Measurements from ENCODE around the gene ARAF.

GRCh38 chrX:47572773-47573340 lies 11.9 kb downstream of the ARAF start:
- TF ChIP-seq, protein P1, sequence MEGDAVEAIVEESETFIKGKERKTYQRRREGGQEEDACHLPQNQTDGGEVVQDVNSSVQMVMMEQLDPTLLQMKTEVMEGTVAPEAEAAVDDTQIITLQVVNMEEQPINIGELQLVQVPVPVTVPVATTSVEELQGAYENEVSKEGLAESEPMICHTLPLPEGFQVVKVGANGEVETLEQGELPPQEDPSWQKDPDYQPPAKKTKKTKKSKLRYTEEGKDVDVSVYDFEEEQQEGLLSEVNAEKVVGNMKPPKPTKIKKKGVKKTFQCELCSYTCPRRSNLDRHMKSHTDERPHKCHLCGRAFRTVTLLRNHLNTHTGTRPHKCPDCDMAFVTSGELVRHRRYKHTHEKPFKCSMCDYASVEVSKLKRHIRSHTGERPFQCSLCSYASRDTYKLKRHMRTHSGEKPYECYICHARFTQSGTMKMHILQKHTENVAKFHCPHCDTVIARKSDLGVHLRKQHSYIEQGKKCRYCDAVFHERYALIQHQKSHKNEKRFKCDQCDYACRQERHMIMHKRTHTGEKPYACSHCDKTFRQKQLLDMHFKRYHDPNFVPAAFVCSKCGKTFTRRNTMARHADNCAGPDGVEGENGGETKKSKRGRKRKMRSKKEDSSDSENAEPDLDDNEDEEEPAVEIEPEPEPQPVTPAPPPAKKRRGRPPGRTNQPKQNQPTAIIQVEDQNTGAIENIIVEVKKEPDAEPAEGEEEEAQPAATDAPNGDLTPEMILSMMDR (conservative IDR thresholded peaks at IDR 0.05; ENCODE audit: low read depth, low read length), result no peak
- TF ChIP-seq EZH2 (IDR thresholded peaks at IDR 0.05; ENCODE audit: borderline replicate concordance, low read depth, low read length, poor library complexity, severe bottlenecking), result no peak
